ENCODE results near the gene ST3GAL5.
A peak's percentile ranks its signal among the peaks of the same experiment; 100 is the strongest.
"Not testable (repeated sequence)": the region's sequence is repeated elsewhere in the genome, so short reads cannot be mapped to it uniquely, and the experiment has no call there.

The ST3GAL5 gene

GRCh38 chr2:85917887-85918795 is 29.4 kb upstream of the ST3GAL5 start:
- no peak for DNase-seq

GRCh38 chr2:85915606-85916303 is 27.0 kb upstream of the ST3GAL5 start:
- no peak for DNase-seq

DNA sequence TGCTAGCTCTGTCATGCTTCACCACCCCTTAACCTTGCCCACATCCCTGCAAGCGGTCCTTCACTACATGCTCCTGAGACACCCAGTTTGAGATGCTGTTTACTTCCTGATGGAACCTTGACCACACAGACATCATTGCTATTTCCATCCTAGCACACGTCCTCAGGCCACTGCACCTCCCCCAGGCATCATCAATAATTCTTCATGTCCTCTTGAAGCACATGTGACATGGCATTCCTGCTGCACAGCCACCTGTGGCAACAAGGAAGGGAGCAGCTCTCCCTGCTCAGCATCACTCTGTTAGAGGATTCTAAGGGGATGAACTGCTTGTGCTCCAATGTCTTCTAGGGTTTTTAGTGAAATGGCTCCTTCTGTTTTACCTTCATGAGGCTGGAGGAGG is 26.1 kb upstream of the ST3GAL5 start:
- DNase-seq: no peak

DNA sequence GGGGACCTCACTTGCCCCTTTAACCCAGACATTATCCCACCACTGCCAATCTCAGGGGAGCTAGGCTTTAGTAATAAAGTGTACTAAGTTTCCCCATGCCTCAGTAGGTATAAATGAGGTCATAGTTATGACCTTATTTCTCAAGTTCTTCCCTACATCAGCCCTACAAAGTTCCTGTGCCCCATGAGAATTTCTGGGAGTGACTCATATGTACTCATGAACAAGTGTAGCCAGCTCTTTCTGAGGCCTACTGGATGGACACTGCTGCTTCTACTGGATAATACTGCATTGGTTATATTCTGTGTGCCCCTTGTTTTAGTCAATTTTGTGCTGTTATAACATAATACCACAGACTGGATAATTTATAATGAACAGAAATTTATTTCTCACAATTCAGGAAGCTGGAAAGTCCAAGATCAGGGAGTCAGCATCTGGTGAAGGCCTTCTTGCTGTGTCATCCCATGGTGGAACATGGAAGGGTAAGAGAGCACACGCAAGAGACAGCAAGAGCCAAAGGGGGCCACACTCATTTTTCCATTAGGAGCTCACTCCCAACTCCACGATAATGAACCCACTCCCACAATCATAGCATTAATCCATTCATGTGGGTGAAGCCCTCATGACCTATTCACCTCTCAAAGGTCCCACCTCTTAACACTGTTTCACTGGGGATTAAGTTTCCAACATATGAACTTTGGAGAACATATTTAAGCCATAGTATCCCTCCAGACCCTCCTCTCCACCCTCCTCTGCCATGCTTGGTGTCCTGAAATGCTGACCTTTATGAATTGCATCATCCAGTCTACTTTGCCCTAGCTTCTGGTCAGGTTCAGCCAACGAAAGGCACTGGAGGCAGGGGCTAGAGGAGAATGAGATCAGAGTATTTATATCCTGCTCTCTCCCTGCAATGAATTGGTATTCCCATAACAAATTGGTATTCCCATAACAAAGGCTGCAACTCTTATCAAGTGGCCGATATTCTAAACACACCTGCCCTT is 25.4 kb upstream of the ST3GAL5 start:
- no peak for DNase-seq

DNA sequence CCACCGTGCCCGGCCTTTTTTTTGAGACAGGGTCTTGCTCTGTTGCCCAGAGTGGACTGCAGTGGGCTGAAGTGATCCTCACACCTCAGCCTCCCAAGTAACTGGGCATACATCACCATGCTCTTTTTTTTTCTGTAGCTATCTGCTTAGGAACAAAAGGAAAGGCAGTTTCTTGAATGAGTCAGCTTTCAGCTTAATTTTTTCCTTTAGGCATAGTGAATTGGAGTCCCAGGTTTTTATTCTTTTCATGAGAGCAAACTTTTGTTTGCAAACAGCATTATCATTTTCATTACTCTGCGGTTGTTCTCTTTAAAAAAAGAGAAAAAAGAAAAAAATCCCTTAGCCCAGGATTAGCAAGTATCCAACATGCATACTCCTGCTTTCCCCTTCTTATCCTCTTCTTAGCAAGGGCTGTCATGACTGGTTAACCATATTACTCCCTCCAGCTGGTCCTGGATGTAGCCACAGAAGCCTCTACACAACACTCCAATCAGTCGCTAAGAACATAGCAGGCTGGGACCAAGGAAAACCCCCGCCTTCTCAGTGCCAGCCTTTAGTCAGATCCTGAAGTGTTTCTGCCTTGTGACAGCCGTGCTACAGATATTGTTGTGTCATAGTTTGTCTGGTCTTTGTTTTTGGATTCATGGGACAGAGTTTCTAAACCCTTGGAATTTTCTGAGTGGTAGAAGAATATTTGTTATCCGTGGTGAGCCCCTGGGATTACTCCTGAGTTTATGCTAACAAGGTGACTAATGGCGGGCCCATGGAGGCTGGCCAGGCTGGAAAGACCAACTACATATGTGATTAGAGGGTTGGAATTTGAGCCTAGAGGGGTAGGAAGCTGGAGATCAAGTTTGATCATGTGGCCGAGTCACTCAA is 23.3 kb upstream of the ST3GAL5 start:
- peak in 1 of 2 experiments; percentile 31 for DNase-seq

GRCh38 chr2:85911097-85911496 is 22.3 kb upstream of the ST3GAL5 start:
- no peak for DNase-seq

DNA sequence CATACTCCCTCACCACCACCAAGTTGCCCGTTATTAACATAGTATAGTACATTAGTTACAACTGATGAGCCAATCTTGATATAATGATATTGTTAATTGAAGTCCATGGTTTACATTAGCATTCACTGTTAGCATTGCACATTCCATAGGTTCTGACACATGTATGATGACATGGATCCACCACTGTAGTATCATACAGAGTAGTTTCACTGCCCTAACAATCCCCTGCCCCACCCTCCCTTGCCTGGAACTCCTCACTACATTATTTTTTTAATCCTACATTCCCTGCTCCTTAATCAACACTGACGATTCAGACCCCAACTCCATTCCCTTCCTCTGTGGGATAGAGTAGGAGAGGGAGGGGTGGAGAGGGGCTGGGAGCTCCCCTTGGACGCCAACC is 20.2 kb upstream of the ST3GAL5 start:
- DNase-seq: no peak

DNA sequence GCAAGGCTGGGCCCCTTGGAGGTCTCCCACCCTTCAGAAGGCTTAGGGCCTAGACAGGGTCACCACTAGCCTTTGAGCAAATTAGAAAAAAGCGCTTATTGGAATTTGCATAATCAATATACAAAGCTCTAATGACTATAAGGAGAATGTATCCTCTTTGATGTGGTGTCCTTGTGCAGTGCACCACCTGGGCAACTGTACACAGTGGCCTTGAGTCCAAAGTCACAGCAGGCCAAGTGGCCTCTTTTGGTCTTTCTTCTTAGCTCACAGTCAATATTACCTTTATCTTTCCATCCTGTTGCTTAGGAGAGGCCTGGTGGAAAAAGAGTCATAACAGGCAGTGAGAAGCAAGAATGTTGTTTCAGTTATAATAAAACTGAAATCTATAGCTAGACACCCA is 19.7 kb upstream of the ST3GAL5 start:
- no peak for DNase-seq

DNA sequence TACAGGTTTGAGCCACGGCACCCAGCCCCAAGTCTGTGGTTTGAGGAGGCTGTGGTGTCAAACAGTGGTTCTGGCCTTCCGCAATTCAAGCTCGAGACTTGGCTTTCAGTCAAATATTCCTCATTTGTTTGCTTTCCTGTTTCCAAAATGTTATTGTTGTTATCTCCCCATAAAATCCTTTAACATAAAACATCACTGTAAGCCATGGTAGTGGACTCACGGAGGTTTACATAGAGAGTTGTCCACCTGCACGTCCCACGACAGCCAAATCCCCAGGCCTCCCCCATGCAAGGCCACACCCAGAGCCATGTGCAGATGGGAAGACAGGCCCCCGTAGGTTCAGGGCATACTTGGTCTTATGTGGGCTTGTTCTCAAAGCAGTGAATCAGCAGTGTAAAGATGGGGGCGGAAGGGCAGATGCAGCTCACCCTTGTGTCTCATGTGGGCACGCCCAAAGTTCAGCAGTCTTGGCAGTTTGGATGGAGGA is 18.9 kb upstream of the ST3GAL5 start:
- no peak for DNase-seq

DNA sequence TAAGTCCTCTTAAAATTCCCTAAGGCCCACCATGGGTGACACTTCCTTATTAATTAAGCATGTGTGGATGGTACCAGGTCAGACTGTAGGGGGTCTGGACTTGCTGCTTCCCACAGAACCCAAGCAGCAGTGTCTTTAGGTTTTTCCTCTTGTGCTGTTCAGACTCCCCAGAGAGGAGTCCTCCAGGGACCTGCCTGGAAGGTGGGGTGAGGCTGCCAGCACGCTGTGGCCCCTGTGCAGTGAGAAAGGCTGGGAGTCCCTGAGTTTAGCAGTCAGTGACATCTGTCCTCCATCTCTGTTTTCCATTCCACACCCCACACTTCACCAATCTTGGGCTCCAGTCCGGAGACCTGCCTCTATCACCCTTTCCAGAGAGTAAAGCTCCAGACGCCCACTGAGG is 18.0 kb upstream of the ST3GAL5 start:
- no peak for DNase-seq

DNA sequence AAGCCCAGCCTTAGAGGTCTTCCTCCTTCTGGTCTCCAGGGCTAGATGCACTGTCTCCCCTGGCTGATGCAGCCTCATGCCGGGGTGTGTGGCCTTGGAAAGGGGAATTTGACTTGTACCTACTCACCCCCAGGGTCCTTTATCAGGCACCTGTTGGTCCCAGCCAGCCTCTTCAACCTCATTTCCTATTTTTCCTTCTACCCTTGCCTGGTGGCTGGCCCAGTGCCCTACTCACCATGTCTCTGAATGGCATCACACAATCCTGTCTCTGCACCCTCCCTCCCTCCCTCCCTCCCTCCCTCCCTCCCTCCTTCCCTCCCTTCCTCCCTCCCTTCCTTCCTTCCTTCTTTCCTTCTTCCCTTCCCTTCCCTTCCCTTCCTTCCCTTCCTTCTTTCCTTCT is 17.1 kb upstream of the ST3GAL5 start:
- no peak for DNase-seq

DNA sequence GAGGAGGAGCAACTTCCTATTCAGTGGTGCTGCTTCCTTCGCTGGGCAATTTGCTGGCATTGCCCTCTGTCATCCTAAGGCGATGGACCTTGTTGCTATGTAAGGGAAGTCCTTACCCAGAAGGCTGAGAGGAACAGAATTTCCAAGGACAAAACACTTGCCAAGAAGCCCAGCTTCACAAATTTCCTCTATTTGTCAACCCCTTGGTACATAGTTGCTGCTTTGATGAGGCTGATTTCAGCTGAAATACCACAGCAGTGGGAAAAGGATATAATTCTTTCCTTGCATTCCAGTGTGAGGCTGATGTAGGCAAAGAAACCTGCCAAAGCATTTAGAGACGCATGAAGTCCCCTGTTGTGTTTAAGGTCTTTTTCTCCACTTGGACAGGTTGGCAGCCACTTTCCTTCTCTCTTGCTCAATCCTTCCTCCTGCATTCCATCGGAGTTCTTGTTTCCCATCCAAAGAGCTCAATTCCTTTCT is 16.4 kb upstream of the ST3GAL5 start:
- DNase-seq: no peak

- no peak for DNase-seq
These were observed 15.1 kb upstream of the ST3GAL5 start for GRCh38 chr2:85903849-85904248.

DNA sequence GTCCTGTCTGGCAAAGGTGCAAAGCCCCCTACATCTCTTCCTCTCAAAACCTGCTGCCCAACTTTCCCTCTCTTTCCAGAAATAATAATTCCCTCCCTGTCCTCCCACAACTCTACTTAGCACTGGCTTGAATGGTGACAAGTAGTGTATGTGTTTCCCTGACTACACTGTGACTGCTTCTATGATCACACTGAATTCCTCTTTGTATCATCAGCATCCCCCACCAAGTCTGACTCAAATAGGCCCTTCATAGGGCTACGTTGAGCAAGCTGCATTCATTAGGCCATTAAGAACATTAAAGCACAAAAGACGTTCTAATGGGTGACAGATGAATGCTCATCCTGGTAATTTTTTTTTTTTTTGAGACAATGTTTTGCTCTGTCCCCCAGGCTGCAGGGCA is 13.7 kb upstream of the ST3GAL5 start:
- no peak for DNase-seq

DNA sequence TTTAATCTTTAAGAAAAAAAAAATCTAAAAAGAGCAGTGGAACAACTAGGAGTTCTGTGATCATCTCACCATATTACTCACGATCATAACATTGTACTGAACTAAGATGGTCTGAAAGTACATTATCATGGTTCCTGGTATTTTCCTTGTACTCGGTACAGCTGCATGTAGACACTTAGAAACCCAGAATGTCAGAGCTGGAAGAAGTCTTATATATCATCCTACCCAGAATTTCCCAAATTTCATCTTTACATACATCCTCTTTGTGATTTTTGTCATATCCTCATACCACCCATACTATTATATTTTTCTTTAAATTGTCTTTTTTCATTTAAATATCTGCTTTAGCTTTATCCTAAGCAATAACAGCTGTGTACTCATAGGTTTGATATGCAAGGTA is 12.4 kb upstream of the ST3GAL5 start:
- DNase-seq: no peak

DNA sequence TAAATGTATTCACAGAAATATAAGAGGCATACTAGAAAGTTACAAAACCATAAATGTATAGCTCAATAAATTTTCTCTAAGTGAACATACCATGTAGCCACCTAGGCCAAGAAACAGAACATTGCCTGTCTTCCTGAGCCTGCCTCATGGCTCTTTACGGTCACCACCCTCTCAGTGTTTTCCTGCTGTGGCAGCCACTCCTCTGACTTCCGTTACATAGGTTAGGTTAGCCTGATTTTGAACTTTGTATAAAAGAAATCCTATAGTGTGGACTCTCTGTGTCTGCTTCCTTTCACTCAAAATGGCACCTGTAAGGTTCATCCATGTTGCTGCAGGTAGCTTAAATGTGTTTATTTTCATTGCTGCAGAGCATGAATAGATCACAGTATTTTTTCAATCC is 11.6 kb upstream of the ST3GAL5 start:
- DNase-seq: no peak

DNA sequence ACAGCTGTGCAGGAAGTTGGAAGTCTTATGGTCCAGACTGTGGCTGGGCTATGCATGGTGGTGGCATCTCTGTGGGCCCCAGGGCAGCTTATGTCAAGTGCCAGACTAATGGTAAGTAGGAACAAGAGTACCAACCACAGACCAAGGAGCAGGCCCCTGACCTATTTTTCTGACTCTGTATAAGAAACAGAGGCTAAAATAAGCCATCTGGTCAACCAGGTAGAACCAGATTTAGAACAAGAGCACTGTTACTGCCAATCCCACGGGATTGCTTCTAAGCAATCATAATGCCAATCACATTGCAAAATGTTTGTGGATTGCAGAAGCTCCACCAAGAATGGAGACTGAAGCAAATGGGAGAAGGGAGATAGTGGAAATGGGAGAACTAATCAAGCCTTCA is 11.1 kb upstream of the ST3GAL5 start:
- no peak for DNase-seq

DNA sequence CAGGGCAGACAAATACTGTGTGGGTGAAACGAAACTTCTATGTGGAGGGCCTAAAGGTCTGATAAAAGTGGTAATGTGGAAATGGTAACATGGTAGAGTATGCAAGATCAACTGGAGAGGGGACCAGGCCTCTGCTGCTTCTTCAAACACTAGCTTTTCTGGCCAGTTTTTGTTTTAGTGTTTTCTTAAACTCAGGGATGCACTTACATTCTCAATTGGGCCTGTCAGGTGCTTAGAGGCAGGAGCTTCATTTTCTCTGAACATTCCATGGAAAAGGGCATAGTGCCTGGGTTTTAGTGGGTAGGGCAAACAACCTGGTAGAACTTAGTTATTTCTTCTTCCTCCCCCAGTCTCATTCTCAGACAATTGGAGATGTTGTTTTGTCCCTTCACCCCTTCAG is 10.5 kb upstream of the ST3GAL5 start:
- DNase-seq: no peak

- no peak for DNase-seq
These were observed 10.1 kb upstream of the ST3GAL5 start for GRCh38 chr2:85898881-85899280.

DNA sequence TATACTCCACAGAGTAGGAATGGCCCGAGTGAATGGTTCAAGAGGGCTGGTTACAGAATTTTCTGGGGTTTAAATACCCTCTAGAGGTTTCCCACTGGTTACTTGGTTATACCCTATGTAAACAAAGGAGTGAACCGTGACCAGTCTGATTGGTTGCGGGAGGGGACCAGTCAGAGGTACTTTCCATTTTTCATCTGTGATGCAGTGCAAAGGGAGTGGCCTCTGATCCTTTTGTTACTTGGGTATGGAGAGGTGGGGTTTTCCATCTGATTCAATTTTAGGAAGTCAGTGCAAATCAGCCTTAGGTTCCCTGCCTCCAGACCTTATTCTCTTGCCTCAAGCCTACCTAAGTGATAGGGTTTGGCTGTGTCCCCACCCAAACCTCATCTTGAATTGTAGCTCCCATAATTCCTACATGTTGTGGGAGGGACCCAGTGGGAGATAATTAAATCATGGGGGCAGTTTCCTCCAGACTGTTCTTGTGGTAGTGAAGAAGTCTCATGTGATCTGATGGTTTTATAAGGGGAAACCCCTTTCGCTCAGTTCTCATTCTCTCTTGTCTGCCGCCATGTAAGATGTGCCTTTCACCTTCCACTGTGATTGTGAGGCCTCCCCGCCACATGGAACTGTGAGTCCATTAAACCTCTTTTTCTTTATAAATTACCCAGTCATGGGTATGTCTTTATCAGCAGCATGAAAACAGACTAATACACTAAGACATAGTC is 5.9 kb upstream of the ST3GAL5 start:
- not testable (repeated sequence) for DNase-seq
